Measurements from ENCODE around the gene ALK. TPM values are rescaled to one million over a fixed set of nuclear protein-coding genes. Genes with fewer than 3 reads are reported as not detected.

Gene ALK
- total and polyA plus RNA-seq, 10 of the 15 experiments (the other 5 are each of a cell fraction or from before 2014, with no cell fraction given), result 0.11 TPM; not detected in 9

DNA sequence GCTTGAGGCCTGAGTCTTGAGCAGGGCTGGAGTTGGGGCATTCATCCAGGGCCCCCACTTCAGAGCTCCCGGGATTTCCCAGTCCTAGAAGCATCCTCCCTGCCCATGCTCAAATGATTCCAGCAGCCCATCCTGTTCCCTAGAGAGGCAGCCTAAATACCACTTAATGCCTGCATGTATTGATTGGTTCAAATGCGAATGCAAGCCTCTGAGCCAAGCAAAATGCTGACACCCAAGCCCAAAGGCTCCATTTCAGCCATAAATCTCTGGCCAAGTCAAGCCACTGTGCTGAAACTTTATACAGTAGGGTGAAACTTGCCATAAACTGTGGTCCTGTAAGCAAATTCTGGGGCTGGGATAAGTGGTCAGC is 526.4 kb downstream of the ALK start:
- no peak overlapping the region for H3K27ac ChIP-seq (ENCODE audit: control insufficient read depth, insufficient read depth)
- no peaks in the 10 kb centered on the region for H3K9me3 ChIP-seq (replicated peaks; ENCODE audit: control insufficient read depth, insufficient read depth, low read length)
- no peaks in the 10 kb centered on the region; a peak in 1 of 4 replicates for H3K27me3 ChIP-seq (replicated peaks in 1 of 2; ENCODE audit: control insufficient read depth in 2 of 2, insufficient read depth in 2 of 2, low read length in 1 of 2)
- no peaks in the 10 kb centered on the region for H3K79me2 ChIP-seq (ENCODE audit: control insufficient read depth, insufficient read depth, low read length)
- in situ Hi-C loops (cut with MboI) (no loop called here), intact Hi-C loops (cut with micrococcal nuclease; ENCODE audit: unreplicated experiment) (no loop called here)
- ChIA-PET POLR2A (no interaction called here), SMC1A (ENCODE audit: uncharacterized antibody, unreplicated experiment) (no interaction called here), CTCF (no interaction called here), RAD21 (ENCODE audit: unreplicated experiment) (no interaction called here)
- no peaks in the 10 kb centered on the region for H3K36me3 ChIP-seq (ENCODE audit: control insufficient read depth in 2 of 2, insufficient read depth in 2 of 2, low read length in 1 of 2)
- H3K9ac ChIP-seq (ENCODE audit: control insufficient read depth, insufficient read depth, low read length), result no peak overlapping the region
- no TSS peak for BruUV-seq (replicated peaks)
- no peak overlapping the region for H3K4me2 ChIP-seq (ENCODE audit: control insufficient read depth, insufficient read depth)
- ATAC-seq (no peak), FAIRE-seq (no peak), DNase-seq (ENCODE audit: low read depth, low spot score) (no peak)
- H4K20me1 ChIP-seq (ENCODE audit: control insufficient read depth, insufficient read depth), result no peaks in the 10 kb centered on the region
- TF ChIP-seq RBBP5 (conservative IDR thresholded peaks at IDR 0.05), result no peak
- TF ChIP-seq, protein P1, sequence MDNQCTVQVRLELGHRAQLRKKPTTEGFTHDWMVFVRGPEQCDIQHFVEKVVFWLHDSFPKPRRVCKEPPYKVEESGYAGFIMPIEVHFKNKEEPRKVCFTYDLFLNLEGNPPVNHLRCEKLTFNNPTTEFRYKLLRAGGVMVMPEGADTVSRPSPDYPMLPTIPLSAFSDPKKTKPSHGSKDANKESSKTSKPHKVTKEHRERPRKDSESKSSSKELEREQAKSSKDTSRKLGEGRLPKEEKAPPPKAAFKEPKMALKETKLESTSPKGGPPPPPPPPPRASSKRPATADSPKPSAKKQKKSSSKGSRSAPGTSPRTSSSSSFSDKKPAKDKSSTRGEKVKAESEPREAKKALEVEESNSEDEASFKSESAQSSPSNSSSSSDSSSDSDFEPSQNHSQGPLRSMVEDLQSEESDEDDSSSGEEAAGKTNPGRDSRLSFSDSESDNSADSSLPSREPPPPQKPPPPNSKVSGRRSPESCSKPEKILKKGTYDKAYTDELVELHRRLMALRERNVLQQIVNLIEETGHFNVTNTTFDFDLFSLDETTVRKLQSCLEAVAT (IDR thresholded peaks at IDR 0.05), result no peak
- no peak for TF ChIP-seq BHLHE40 (IDR thresholded peaks at IDR 0.05; ENCODE audit: borderline replicate concordance in 1 of 2, low read depth in 2 of 2, low read length in 1 of 2)
- no peak for TF ChIP-seq MEF2B (IDR thresholded peaks at IDR 0.05; ENCODE audit: partially characterized antibody, poor library complexity, severe bottlenecking)
- TF ChIP-seq CBX5 (IDR thresholded peaks at IDR 0.05; ENCODE audit: low read depth), result no peak
- TF ChIP-seq SRF (IDR thresholded peaks at IDR 0.05; ENCODE audit: low read depth in 2 of 2, low read length in 2 of 2), result no peak
- TF ChIP-seq CBFB (IDR thresholded peaks at IDR 0.05; ENCODE audit: low read depth), result no peak
- no peak for TF ChIP-seq NFIC (IDR thresholded peaks at IDR 0.05; ENCODE audit: low read depth, low read length)
- TF ChIP-seq, protein P2, sequence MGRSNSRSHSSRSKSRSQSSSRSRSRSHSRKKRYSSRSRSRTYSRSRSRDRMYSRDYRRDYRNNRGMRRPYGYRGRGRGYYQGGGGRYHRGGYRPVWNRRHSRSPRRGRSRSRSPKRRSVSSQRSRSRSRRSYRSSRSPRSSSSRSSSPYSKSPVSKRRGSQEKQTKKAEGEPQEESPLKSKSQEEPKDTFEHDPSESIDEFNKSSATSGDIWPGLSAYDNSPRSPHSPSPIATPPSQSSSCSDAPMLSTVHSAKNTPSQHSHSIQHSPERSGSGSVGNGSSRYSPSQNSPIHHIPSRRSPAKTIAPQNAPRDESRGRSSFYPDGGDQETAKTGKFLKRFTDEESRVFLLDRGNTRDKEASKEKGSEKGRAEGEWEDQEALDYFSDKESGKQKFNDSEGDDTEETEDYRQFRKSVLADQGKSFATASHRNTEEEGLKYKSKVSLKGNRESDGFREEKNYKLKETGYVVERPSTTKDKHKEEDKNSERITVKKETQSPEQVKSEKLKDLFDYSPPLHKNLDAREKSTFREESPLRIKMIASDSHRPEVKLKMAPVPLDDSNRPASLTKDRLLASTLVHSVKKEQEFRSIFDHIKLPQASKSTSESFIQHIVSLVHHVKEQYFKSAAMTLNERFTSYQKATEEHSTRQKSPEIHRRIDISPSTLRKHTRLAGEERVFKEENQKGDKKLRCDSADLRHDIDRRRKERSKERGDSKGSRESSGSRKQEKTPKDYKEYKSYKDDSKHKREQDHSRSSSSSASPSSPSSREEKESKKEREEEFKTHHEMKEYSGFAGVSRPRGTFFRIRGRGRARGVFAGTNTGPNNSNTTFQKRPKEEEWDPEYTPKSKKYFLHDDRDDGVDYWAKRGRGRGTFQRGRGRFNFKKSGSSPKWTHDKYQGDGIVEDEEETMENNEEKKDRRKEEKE (IDR thresholded peaks at IDR 0.05), result no peak
- no peak for TF ChIP-seq BACH1 (IDR thresholded peaks at IDR 0.05; ENCODE audit: borderline replicate concordance)
- no peak for TF ChIP-seq BCL11A (IDR thresholded peaks at IDR 0.05; ENCODE audit: low read depth, low read length)
- TF ChIP-seq CREM (IDR thresholded peaks at IDR 0.05; ENCODE audit: low read depth), result no peak
- no peak overlapping the region for H3K4me3 ChIP-seq
- no peaks in the 10 kb centered on the region for H3K4me1 ChIP-seq (ENCODE audit: control insufficient read depth, insufficient read depth, low read length)
- WGBS (ENCODE audit: insufficient coverage, insufficient replicate concordance, low lambda C conversion rate, missing lambda C conversion rate), result 0% methylated on average over 2 of the region's 2 CpGs
- H2AFZ ChIP-seq (ENCODE audit: control insufficient read depth, low read depth, low read length), result no peak overlapping the region

Measured in GM12878 (cell line).